ENCODE data around the gene ZNF385B. TPM values are rescaled to one million over a fixed set of nuclear protein-coding genes. Genes with fewer than 3 reads are reported as not detected.

The ZNF385B gene
- total RNA-seq, 4 donors from 2014 or later: 0.89 to 3.6 (median 1.8) TPM

DNA sequence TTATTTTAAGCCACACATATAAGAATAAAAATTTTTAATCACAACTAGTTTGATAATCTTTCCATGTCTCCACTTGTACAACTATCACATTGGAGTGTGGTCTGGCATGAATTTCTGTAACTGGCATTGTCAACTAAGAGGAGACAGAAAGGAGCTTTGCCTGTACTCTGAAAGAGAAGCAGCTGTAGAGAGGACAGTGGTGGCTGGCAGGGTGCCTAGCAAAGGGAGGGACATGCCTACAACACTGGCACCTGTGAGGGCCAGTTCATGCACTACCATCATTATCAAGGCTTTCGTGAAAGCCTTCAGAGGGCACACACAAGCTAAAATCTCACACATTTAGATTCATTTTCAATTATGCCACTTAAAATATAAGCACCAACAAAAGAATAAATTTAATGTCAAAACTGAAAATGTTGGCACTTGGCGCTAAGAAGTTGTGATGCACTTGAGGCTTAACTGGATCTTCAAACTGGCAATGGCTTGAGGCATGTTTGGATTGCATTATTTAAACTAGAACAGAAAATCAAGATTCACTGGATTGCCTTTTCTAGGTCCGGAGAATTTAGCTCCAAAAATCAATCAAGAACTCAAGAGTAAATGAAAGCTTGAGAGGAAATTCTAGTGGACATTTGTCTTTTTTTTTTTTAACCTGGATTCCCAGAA is 238.6 kb downstream of the ZNF385B start:
- 58% methylated on average over 3 of the region's 3 CpGs for WGBS
- no peak overlapping the region for H3K4me3 ChIP-seq
- no peaks in the 10 kb centered on the region for H3K9me3 ChIP-seq
- DNase-seq (ENCODE audit: low spot score in 2 of 2): no peak
- no peak overlapping the region for H3K27ac ChIP-seq
- H3K4me1 ChIP-seq: no peaks in the 10 kb centered on the region
- no peaks in the 10 kb centered on the region for H3K27me3 ChIP-seq
- TF ChIP-seq POLR2AphosphoS5 (IDR thresholded peaks at IDR 0.05) (no peak), CTCF (IDR thresholded peaks at IDR 0.05) (no peak)
- H3K36me3 ChIP-seq: no peaks in the 10 kb centered on the region

- no peak overlapping the region for H3K27ac ChIP-seq
- TF ChIP-seq POLR2AphosphoS5 (IDR thresholded peaks at IDR 0.05): no peak
- no peak for TF ChIP-seq POLR2A (IDR thresholded peaks at IDR 0.05)
- no peak for TF ChIP-seq EP300 (IDR thresholded peaks at IDR 0.05)
- no peak for TF ChIP-seq CTCF (IDR thresholded peaks at IDR 0.05)
- no peaks in the 10 kb centered on the region for H3K9me3 ChIP-seq
- DNase-seq (ENCODE audit: low spot score in 2 of 2): no peak
- H3K4me3 ChIP-seq: no peak overlapping the region
- H3K4me1 ChIP-seq: no peaks in the 10 kb centered on the region
- H3K27me3 ChIP-seq: no peaks in the 10 kb centered on the region
- 30% methylated on average over 1 of the region's 1 CpG for WGBS
- H3K36me3 ChIP-seq: no peaks in the 10 kb centered on the region
These were observed 239.3 kb downstream of the ZNF385B start for GRCh38 chr2:179622112-179622511.

GRCh38 chr2:179619947-179620467 is 241.4 kb downstream of the ZNF385B start:
- H3K4me3 ChIP-seq: no peak overlapping the region
- H3K27me3 ChIP-seq: no peaks in the 10 kb centered on the region
- no peak for DNase-seq (ENCODE audit: low spot score in 2 of 2)
- H3K4me1 ChIP-seq: no peaks in the 10 kb centered on the region
- H3K9me3 ChIP-seq: no peaks in the 10 kb centered on the region
- H3K36me3 ChIP-seq: no peaks in the 10 kb centered on the region
- 92% methylated on average over 1 of the region's 1 CpG for WGBS
- no peak overlapping the region for H3K27ac ChIP-seq
- TF ChIP-seq POLR2AphosphoS5 (IDR thresholded peaks at IDR 0.05) (no peak), EP300 (IDR thresholded peaks at IDR 0.05) (no peak), POLR2A (IDR thresholded peaks at IDR 0.05) (no peak), CTCF (IDR thresholded peaks at IDR 0.05) (no peak)

DNA sequence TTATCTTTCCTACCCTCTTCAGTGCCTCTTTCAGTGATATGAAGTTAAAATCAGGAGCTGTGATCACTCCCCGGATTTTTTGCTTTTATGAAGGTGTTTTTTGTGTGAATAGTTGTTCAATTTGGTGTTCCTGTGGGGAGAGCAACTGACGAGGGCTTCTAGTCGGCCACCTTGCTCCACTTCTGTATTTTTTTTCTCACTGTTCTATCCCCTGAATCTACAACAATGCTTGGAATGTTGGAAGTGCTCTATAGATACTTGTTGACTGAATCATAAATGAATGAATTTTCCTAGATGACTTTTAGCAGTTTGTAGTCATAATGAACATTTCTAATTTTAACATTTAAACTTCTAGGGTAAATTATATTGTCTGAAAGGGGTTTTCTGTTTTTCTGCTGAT is 247.3 kb downstream of the ZNF385B start:
- TF ChIP-seq CTCF (IDR thresholded peaks at IDR 0.05) (no peak), EP300 (IDR thresholded peaks at IDR 0.05) (no peak)
- H3K27ac ChIP-seq: no peak overlapping the region
- no peaks in the 10 kb centered on the region for H3K9me3 ChIP-seq
- no peak overlapping the region for H3K4me3 ChIP-seq
- H3K36me3 ChIP-seq: no peaks in the 10 kb centered on the region
- WGBS: 59% methylated on average over 3 of the region's 3 CpGs
- no peaks in the 10 kb centered on the region for H3K27me3 ChIP-seq
- DNase-seq (ENCODE audit: low spot score in 2 of 2): no peak
- peaks cover 6% of the 10 kb centered on the region for H3K4me1 ChIP-seq

GRCh38 chr2:179613701-179614100 is 247.7 kb downstream of the ZNF385B start:
- TF ChIP-seq EP300 (IDR thresholded peaks at IDR 0.05): no peak
- no peak for TF ChIP-seq POLR2A (IDR thresholded peaks at IDR 0.05)
- no peak for TF ChIP-seq POLR2AphosphoS5 (IDR thresholded peaks at IDR 0.05)
- no peak for TF ChIP-seq CTCF (IDR thresholded peaks at IDR 0.05)
- peaks cover 6% of the 10 kb centered on the region for H3K4me1 ChIP-seq
- H3K9me3 ChIP-seq: no peaks in the 10 kb centered on the region
- H3K27ac ChIP-seq: no peak overlapping the region
- no peak overlapping the region for H3K4me3 ChIP-seq
- WGBS: 65% methylated on average over 4 of the region's 4 CpGs
- H3K36me3 ChIP-seq: no peaks in the 10 kb centered on the region
- DNase-seq (ENCODE audit: low spot score in 2 of 2): no peak
- no peaks in the 10 kb centered on the region for H3K27me3 ChIP-seq
